ENCODE results near the gene SRGAP1. TPM values are rescaled to one million over a fixed set of nuclear protein-coding genes. Genes with fewer than 3 reads are reported as not detected.

Gene SRGAP1
- total RNA-seq, 3 donors from 2014 or later, result 12.2 to 23.9 (median 15.9) TPM

DNA sequence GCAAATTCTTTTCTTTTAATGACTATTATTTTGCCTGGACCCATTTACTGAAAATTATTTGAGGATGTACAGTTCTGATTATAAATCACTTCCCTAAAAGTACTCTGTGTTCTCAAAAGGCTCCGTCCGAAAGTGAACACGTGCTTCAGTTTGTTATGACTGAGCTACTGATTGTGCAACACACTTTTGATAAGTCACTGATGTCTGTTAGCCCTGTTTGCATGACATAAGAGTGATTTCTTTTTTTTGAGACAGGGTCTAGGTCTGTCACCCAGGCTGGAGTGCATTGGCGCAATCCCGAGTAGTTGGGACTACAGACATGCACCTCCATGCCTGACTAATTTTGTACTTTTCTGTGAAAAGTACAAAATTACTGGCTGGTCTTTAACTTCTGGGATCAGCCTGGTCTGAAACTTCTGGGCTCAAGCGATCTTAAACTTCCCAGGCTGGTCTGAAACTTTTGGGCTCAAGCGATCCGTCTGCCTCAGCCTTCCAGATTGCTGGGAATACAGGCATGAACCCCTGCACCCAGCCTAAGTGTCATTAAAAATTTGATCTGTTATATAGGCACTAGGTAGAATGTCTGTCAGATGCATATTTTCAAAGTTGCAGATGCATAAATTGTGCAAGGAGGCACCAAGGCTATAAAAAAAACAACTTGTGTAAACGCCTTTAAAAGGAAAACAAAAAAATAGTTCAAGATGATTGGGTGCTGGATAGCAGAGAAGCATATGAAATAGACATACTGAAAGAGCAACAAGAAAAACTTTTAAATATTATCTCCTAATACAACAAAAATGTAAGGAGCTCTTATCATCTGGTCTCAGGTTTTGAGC, 111.5 kb downstream of the SRGAP1 start:
- Histone ChIP-seq H3K9me3 (no peaks in the 10 kb centered on the region), H3K4me3 (no peak overlapping the region), H3K4me1 (ENCODE audit: low read depth) (no peaks in the 10 kb centered on the region), H3K36me3 (ENCODE audit: low read depth) (no peaks in the 10 kb centered on the region)
- TF ChIP-seq, protein P1, sequence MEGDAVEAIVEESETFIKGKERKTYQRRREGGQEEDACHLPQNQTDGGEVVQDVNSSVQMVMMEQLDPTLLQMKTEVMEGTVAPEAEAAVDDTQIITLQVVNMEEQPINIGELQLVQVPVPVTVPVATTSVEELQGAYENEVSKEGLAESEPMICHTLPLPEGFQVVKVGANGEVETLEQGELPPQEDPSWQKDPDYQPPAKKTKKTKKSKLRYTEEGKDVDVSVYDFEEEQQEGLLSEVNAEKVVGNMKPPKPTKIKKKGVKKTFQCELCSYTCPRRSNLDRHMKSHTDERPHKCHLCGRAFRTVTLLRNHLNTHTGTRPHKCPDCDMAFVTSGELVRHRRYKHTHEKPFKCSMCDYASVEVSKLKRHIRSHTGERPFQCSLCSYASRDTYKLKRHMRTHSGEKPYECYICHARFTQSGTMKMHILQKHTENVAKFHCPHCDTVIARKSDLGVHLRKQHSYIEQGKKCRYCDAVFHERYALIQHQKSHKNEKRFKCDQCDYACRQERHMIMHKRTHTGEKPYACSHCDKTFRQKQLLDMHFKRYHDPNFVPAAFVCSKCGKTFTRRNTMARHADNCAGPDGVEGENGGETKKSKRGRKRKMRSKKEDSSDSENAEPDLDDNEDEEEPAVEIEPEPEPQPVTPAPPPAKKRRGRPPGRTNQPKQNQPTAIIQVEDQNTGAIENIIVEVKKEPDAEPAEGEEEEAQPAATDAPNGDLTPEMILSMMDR (IDR thresholded peaks at IDR 0.05), result no peak
- DNase-seq (peak in 1 of 3 donors; percentile 40), ATAC-seq (peak; percentile 42)
- intact Hi-C loops (cut with DNase I, micrococcal nuclease), result no loop called here

DNA sequence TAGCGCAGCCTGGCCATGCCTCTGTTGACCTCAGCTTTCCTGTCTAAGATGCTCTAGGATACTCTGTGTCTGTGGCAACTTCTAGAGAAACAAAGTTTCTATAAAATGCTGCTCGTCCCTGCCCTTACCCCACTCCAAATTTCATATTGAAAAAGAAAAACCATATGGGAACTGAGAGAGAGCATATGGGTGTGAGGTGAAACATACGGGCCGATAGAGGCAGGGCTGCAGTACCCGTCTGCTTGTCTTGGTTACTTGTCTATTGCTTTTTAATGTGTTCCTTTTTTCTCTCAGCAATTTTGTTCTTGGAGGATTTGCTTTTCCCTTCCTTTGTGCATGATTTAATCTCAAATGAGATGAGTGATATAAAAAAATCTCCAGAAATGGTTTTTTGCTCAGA, 113.0 kb downstream of the SRGAP1 start:
- TF ChIP-seq, protein P1 (IDR thresholded peaks at IDR 0.05), result no peak
- H3K4me3 ChIP-seq, result no peak overlapping the region
- intact Hi-C loops (cut with DNase I, micrococcal nuclease), result no loop called here
- no peak for ATAC-seq
- no peaks in the 10 kb centered on the region for H3K9me3 ChIP-seq
- DNase-seq, result no peak
- H3K4me1 ChIP-seq (ENCODE audit: low read depth), result no peaks in the 10 kb centered on the region
- no peaks in the 10 kb centered on the region for H3K36me3 ChIP-seq (ENCODE audit: low read depth)

DNA sequence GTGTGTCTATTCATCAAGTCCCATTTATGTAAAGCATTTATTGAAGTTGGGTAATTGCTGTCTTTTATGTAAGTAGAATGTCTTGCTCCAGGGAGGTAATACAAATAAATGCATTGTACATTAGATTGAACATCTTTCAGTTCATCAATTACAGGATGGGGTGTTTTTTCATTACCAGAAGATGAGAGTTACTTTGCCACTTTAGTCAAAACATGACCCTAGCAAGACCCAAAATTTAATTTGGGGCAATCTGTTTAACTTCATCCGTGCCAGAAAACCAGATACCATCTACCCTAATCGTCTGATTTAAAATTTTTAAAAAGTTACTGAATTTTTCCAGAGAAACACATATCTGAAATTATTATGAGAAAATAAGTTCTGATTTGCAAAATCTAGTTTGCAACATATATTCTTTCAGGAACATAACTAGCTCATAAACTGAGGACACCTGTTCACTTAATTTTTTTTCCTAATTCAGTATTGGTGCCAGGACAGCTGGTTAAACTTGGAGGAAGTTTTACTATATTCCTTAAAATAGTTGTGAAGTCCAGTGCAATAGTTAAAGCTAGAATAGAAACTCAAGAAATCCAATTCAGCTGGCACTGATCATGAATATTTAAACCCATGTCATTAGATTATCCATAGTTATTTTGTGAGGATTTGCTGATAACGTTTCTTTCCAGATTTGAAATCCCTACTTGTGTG, 114.5 kb downstream of the SRGAP1 start:
- no peak overlapping the region for H3K4me3 ChIP-seq
- H3K36me3 ChIP-seq (ENCODE audit: low read depth), result no peaks in the 10 kb centered on the region
- no peaks in the 10 kb centered on the region for H3K9me3 ChIP-seq
- intact Hi-C loops (cut with DNase I, micrococcal nuclease), result no loop called here
- no peaks in the 10 kb centered on the region for H3K4me1 ChIP-seq (ENCODE audit: low read depth)
- DNase-seq, result no peak
- TF ChIP-seq, protein P1 (IDR thresholded peaks at IDR 0.05), result no peak
- no peak for ATAC-seq

DNA sequence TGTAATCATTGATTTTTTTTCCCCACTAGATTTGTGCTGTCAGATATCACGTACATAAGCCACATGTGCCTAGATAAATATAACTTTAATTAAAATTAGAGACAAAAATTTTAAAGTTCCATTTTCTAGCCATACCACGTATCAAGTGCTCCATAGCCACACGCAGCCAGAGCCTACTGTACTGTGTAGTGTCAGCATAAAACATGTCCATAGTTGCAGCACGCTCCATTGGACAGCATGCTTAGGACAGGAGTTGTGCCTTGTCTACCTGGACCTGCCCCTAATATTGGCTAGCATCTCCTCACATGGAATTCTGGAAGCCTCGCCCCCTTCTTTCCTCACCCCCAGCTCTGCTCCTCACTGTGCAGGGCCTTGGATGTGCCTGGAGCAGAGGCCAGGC, 116.5 kb downstream of the SRGAP1 start:
- DNase-seq (no peak), ATAC-seq (no peak)
- intact Hi-C loops (cut with DNase I, micrococcal nuclease), result no loop called here
- TF ChIP-seq, protein P1 (IDR thresholded peaks at IDR 0.05), result no peak
- no peaks in the 10 kb centered on the region for H3K36me3 ChIP-seq (ENCODE audit: low read depth)
- no peaks in the 10 kb centered on the region for H3K9me3 ChIP-seq
- no peaks in the 10 kb centered on the region for H3K4me1 ChIP-seq (ENCODE audit: low read depth)
- H3K4me3 ChIP-seq, result no peak overlapping the region

DNA sequence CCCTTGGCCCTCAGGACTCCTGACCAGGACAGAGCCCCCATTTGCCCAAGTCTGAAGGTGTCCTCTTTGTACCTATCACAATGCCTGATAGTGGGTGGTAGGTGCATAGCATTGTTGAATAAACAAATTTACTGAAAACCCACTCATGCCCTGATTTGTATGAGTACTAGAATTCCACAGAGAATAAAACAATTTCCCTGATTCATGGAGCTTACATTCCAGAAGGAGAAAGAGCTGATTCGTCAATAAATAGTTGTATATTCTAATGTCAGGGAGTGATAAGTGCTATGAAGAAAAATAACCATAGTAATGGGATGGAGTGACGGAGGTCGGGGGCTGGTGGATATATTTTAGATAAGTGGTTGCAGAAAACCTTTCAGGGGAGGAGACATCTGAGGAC, 117.0 kb downstream of the SRGAP1 start:
- intact Hi-C loops (cut with DNase I, micrococcal nuclease), result no loop called here
- no peaks in the 10 kb centered on the region for H3K36me3 ChIP-seq (ENCODE audit: low read depth)
- ATAC-seq, result no peak
- TF ChIP-seq, protein P1 (IDR thresholded peaks at IDR 0.05), result no peak
- no peaks in the 10 kb centered on the region for H3K9me3 ChIP-seq
- no peak overlapping the region for H3K4me3 ChIP-seq
- no peaks in the 10 kb centered on the region for H3K4me1 ChIP-seq (ENCODE audit: low read depth)
- DNase-seq, result no peak

Measured in mucosa of descending colon (tissue), 3 donors.